ENCODE measurements around the gene KLHL28.
"Not testable (repeated sequence)": the region's sequence is repeated elsewhere in the genome, so short reads cannot be mapped to it uniquely, and the experiment has no call there.

Gene KLHL28

GRCh38 chr14:44895716-44896115, 66.0 kb downstream of the KLHL28 start:
- DNase-seq, result no peak

- no peak for DNase-seq
Observed at GRCh38 chr14:44893535-44893934, 68.2 kb downstream of the KLHL28 start.

- DNase-seq, result not testable (repeated sequence)
Observed at GRCh38 chr14:44891726-44892372, 69.9 kb downstream of the KLHL28 start.

GRCh38 chr14:44889595-44890471, 71.9 kb downstream of the KLHL28 start:
- no peak for DNase-seq

- no peak for DNase-seq
Observed at GRCh38 chr14:44887596-44887955, 74.2 kb downstream of the KLHL28 start.

- no peak for DNase-seq
Observed at GRCh38 chr14:44886860-44887595, 74.7 kb downstream of the KLHL28 start.

- no peak for DNase-seq
Observed at GRCh38 chr14:44880791-44881190, 81.0 kb downstream of the KLHL28 start.
